ENCODE measurements around the gene SLC50A1.

GRCh38 chr1:155185783-155186066 is 50.1 kb downstream of the SLC50A1 start:
- no peak for TF ChIP-seq EZH2 (IDR thresholded peaks at IDR 0.05; ENCODE audit: low read length, missing control alignments)
- no peak for TF ChIP-seq CTCF (conservative IDR thresholded peaks at IDR 0.05 in 1 of 2, IDR thresholded peaks at IDR 0.05 in 1 of 2; ENCODE audit: low read depth in 1 of 2, low read length in 2 of 2)
